Ectodermal cell (in vitro differentiated cells): ENCODE results near the gene FSD2.

Source experiments
- H3K27ac ChIP-seq: 2 replicates; pipeline ENCODE4 v1.7.0; 2013; ENCODE audit warnings: mild to moderate bottlenecking, low read depth, low read length; ENCODE audit not compliant: insufficient read depth, poor library complexity, severe bottlenecking
- H3K27me3 ChIP-seq: 2 replicates; pipeline ENCODE4 v1.7.0; 2013; ENCODE audit warnings: mild to moderate bottlenecking, low read length; ENCODE audit not compliant: insufficient read depth, control insufficient read depth, poor library complexity, severe bottlenecking
- H3K36me3 ChIP-seq: one replicate; pipeline ENCODE4 v1.7.0; 2013; ENCODE audit warnings: low read length; ENCODE audit not compliant: control insufficient read depth, insufficient read depth
- H3K4me1 ChIP-seq: one replicate; pipeline ENCODE4 v1.7.0; 2013; ENCODE audit warnings: low read length; ENCODE audit not compliant: control insufficient read depth, insufficient read depth
- H3K4me3 ChIP-seq: 2 replicates; pipeline ENCODE4 v1.7.0; 2013; ENCODE audit warnings: low read depth, low read length, control low read depth; ENCODE audit not compliant: insufficient read depth
- H3K9me3 ChIP-seq: 2 replicates; pipeline ENCODE4 v1.7.0; 2013; ENCODE audit warnings: mild to moderate bottlenecking, low read length, moderate library complexity; ENCODE audit not compliant: control insufficient read depth
- WGBS, 2 experiments: methylation state at CpG; one replicate each; pipeline ENCODE4 v1.1.7; 2013; ENCODE audit warnings: missing lambda C conversion rate in 2 of 2; 5-methylcytosine and 5-hydroxymethylcytosine counted together

Gene FSD2

GRCh38 chr15:82810061-82810889 lies 4.4 kb upstream of the FSD2 start:
- Histone ChIP-seq H3K36me3 (no peaks in the 10 kb centered on the region), H3K9me3 (no peaks in the 10 kb centered on the region), H3K27ac (peak overlapping the region; percentile 82), H3K27me3 (peaks cover 10% of the 10 kb centered on the region), H3K4me1 (no peaks in the 10 kb centered on the region), H3K4me3 (peak overlapping the region; percentile 95)
- WGBS, 2 experiments = 1% methylated on average over 81 of the region's 81 CpGs

- Histone ChIP-seq H3K27ac (peak within 1 kb of the TSS; percentile 82), H3K36me3 (no peaks in the 10 kb centered on the region), H3K4me1 (no peaks in the 10 kb centered on the region), H3K4me3 (peak within 1 kb of the TSS; percentile 95), H3K9me3 (no peaks in the 10 kb centered on the region), H3K27me3 (peaks cover 18% of the 10 kb centered on the region)
- WGBS, 2 experiments = 1% methylated on average over 67 of the region's 67 CpGs
Observed at GRCh38 chr15:82809308-82810060, 3.6 kb upstream of the FSD2 start, which contains the start of gene WHAMM. Gene WHAMM (plus strand): TSS chr15:82809628. CDS start chr15:82809727, 99 bp downstream.

- peaks cover 25% of the 10 kb centered on the region for H3K27me3 ChIP-seq
- H3K4me3 ChIP-seq = no peak overlapping the region
- H3K9me3 ChIP-seq = no peaks in the 10 kb centered on the region
- no peaks in the 10 kb centered on the region for H3K4me1 ChIP-seq
- H3K27ac ChIP-seq = no peak overlapping the region
- 89 to 91% methylated on average over 9 of the region's 9 CpGs for WGBS, 2 experiments
- H3K36me3 ChIP-seq = no peaks in the 10 kb centered on the region
Observed at GRCh38 chr15:82808634-82809041, 2.8 kb upstream of the FSD2 start.

GRCh38 chr15:82807920-82808633 lies 2.2 kb upstream of the FSD2 start:
- H3K9me3 ChIP-seq = no peaks in the 10 kb centered on the region
- H3K36me3 ChIP-seq = no peaks in the 10 kb centered on the region
- no peak overlapping the region for H3K27ac ChIP-seq
- no peaks in the 10 kb centered on the region for H3K4me1 ChIP-seq
- H3K27me3 ChIP-seq = peaks cover 25% of the 10 kb centered on the region
- 93 to 94% methylated on average over 8 to 10 of the region's 11 CpGs for WGBS, 2 experiments
- H3K4me3 ChIP-seq = no peak overlapping the region

GRCh38 chr15:82804575-82804949 lies 1.3 kb downstream of the FSD2 start:
- 80 to 81% methylated on average over 1 of the region's 1 CpG for WGBS, 2 experiments
- no peaks in the 10 kb centered on the region for H3K4me1 ChIP-seq

GRCh38 chr15:82803793-82804574 lies 1.9 kb downstream of the FSD2 start:
- Histone ChIP-seq H3K4me3 (no peak overlapping the region), H3K9me3 (no peaks in the 10 kb centered on the region), H3K4me1 (no peaks in the 10 kb centered on the region), H3K27me3 (peaks cover 32% of the 10 kb centered on the region), H3K27ac (no peak overlapping the region), H3K36me3 (no peaks in the 10 kb centered on the region)
- 86 to 98% methylated on average over 2 of the region's 2 CpGs for WGBS, 2 experiments

More at GRCh38 chr15:82804575-82804949, 1.3 kb downstream of the FSD2 start:
- H3K36me3 ChIP-seq = no peaks in the 10 kb centered on the region
- H3K27me3 ChIP-seq = peaks cover 32% of the 10 kb centered on the region
- H3K27ac ChIP-seq = no peak overlapping the region
- H3K4me3 ChIP-seq = no peak overlapping the region
- H3K9me3 ChIP-seq = no peaks in the 10 kb centered on the region

- no peaks in the 10 kb centered on the region for H3K4me1 ChIP-seq
- peaks cover 32% of the 10 kb centered on the region for H3K27me3 ChIP-seq
- H3K4me3 ChIP-seq = no peak overlapping the region
- no peak overlapping the region for H3K27ac ChIP-seq
- WGBS, 2 experiments = 77 to 94% methylated on average over 1 of the region's 1 CpG
- H3K9me3 ChIP-seq = no peaks in the 10 kb centered on the region
- H3K36me3 ChIP-seq = no peaks in the 10 kb centered on the region
Observed at GRCh38 chr15:82802497-82802896, 3.4 kb downstream of the FSD2 start.

- peaks cover 22% of the 10 kb centered on the region for H3K27me3 ChIP-seq
- no peak overlapping the region for H3K4me3 ChIP-seq
- no peaks in the 10 kb centered on the region for H3K36me3 ChIP-seq
- no peaks in the 10 kb centered on the region for H3K4me1 ChIP-seq
- no peaks in the 10 kb centered on the region for H3K9me3 ChIP-seq
- no peak overlapping the region for H3K27ac ChIP-seq
- 86% methylated on average over 7 of the region's 7 CpGs for WGBS, 2 experiments
Observed at GRCh38 chr15:82799183-82799841, 6.6 kb downstream of the FSD2 start.

- 82 to 85% methylated on average over 5 of the region's 5 CpGs for WGBS, 2 experiments
- H3K36me3 ChIP-seq = no peaks in the 10 kb centered on the region
- no peaks in the 10 kb centered on the region for H3K9me3 ChIP-seq
- H3K4me1 ChIP-seq = no peaks in the 10 kb centered on the region
- no peak overlapping the region for H3K27ac ChIP-seq
- H3K27me3 ChIP-seq = peaks cover 16% of the 10 kb centered on the region
- no peak overlapping the region for H3K4me3 ChIP-seq
Observed at GRCh38 chr15:82798531-82799166, 7.2 kb downstream of the FSD2 start.
